Panc1 (cell line): ENCODE data around the gene PC. TPM values are rescaled to one million over a fixed set of nuclear protein-coding genes. Genes with fewer than 3 reads are reported as not detected.

ENCODE experiments used
- ATAC-seq: fragments of 200-7000 bp; cut with Tn5 transposase; 2 replicates; pipeline ENCODE4 v1.9.1; 2020; ENCODE audit warnings: mild to moderate bottlenecking, moderate library complexity
- BruUV-seq: library from RNA; stranded (reverse); fragments of 400-500 nt; replicated peaks from 2 replicates; lab custom pipeline; 2021; lab: Mats Ljungman, UMichigan
- CTCF ChIA-PET: fragments of 300-600 bp; sonication (Branson Sonifier 250); formaldehyde crosslinking; loops from one replicate; lab custom pipeline; 2022; ENCODE audit warnings: antibody characterized with exemption; lab: Charles Lee
- POLR2A ChIA-PET: fragments of 300-600 bp; sonication (Branson Sonifier 250); formaldehyde crosslinking; loops from one replicate; lab custom pipeline; 2022; ENCODE audit warnings: antibody characterized with exemption; lab: Charles Lee
- DNase-seq: peaks from one replicate; pipeline ENCODE4 v3.0.0-alpha.2; 2010; ENCODE audit warnings: low read depth, low spot score
- H3K27ac ChIP-seq: 2 replicates; pipeline ENCODE4 v1.5.1; 2011; ENCODE audit warnings: mild to moderate bottlenecking, low read length, inconsistent platforms
- H3K27me3 ChIP-seq: fragments of 200-500 bp; sonication (Bioruptor generic); 2 replicates; pipeline ENCODE4 v1.6.0; 2014; ENCODE audit warnings: low read length, inconsistent platforms; ENCODE audit not compliant: control insufficient read depth, insufficient read depth
- H3K36me3 ChIP-seq: fragments of 200-500 bp; sonication (Bioruptor generic); 2 replicates; pipeline ENCODE4 v1.5.1; 2014; ENCODE audit warnings: inconsistent platforms, mild to moderate bottlenecking, low read length, moderate library complexity; ENCODE audit not compliant: control insufficient read depth, insufficient read depth
- H3K4me1 ChIP-seq: 2 replicates; pipeline ENCODE4 v1.5.1; 2011; ENCODE audit warnings: inconsistent platforms, mild to moderate bottlenecking, low read length, moderate library complexity; ENCODE audit not compliant: control insufficient read depth, insufficient read depth
- H3K4me3 ChIP-seq, 2 experiments: 2 replicates each; pipeline ENCODE4 v1.5.1; 2011 to 2012; ENCODE audit warnings: low read depth in 2 of 2, low read length in 2 of 2, mild to moderate bottlenecking in 2 of 2, inconsistent platforms in 1 of 2, moderate library complexity in 1 of 2
- H3K9me3 ChIP-seq: fragments of 200-500 bp; sonication (Bioruptor generic); 2 replicates; pipeline ENCODE4 v1.5.1; 2014; ENCODE audit warnings: low read depth, mild to moderate bottlenecking, inconsistent platforms, low read length, moderate library complexity; ENCODE audit not compliant: control insufficient read depth, insufficient read depth
- POLR2AphosphoS5 ChIP-seq: IDR thresholded peaks from 2 replicates; pipeline ENCODE4 v1.6.1; 2012; ENCODE audit warnings: mild to moderate bottlenecking, low read depth, low read length, moderate library complexity
- SIN3A ChIP-seq: IDR thresholded peaks from 2 replicates; pipeline ENCODE4 v1.6.1; 2012; ENCODE audit warnings: low read depth, mild to moderate bottlenecking, low read length, moderate library complexity, borderline replicate concordance; ENCODE audit not compliant: insufficient read depth
- TCF7L2 ChIP-seq: IDR thresholded peaks from 2 replicates; pipeline ENCODE4 v1.6.1; 2011; ENCODE audit warnings: mild to moderate bottlenecking, low read depth, low read length, inconsistent platforms
- in situ Hi-C: cut with HindIII; loops from 2 replicates; pipeline ENCODE4 v1.10.0; 2016; ENCODE audit warnings: low sequenced_read_pairs, low pct_unique_long_range_greater_than_20kb
- intact Hi-C: fragments of 100-400 bp; cut with micrococcal nuclease; formaldehyde crosslinking; loops from one replicate; pipeline ENCODE4 v1.10.0; 2022; ENCODE audit not compliant: unreplicated experiment
- total RNA-seq: library from RNA; stranded (reverse); gene quantifications from one replicate; pipeline ENCODE4 v1.2.1, GENCODE V29; 2021; ENCODE audit not compliant: unreplicated experiment
- TF ChIP-seq, protein P1 (sequence below): fragments of 450-650 bp; IDR thresholded peaks from 2 replicates; pipeline ENCODE4 v1.5.1; 2017; ENCODE audit warnings: mild to moderate bottlenecking
- TF ChIP-seq, protein P2 (sequence below), 2 experiments: IDR thresholded peaks; 2 replicates each; pipeline ENCODE4 v1.6.1; 2011 to 2012; ENCODE audit warnings: low read depth in 2 of 2, control low read depth in 1 of 2, low read length in 1 of 2, mild to moderate bottlenecking in 1 of 2, moderate library complexity in 1 of 2; ENCODE audit not compliant: insufficient read depth in 1 of 2

PC gene
- total RNA-seq, 1 experiment from 2014 or later = 12.8 TPM

DNA sequence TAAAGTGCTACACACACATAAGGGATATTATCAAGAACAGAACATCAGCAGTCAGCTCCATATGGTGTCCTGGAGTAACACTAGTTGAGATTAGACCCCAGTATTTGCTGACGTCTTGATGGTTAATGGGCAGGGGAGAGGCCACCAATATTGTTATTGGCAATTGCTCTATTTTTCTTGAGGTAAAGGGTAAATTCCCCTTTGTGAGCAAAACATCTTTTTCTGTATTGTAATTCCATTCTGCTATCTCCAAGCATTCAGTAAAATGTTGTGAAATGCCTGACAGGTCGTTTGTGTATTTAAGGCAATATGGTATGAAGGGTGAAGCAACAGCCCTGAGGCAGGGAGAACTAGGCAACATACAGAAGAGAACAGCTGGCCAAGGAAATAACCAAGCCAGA lies 21.9 kb downstream of the PC start:
- DNase-seq (no peak), ATAC-seq (no peak)
- Histone ChIP-seq H3K9me3 (no peaks in the 10 kb centered on the region), H3K4me1 (no peaks in the 10 kb centered on the region), H3K36me3 (no peaks in the 10 kb centered on the region), H3K27ac (no peak overlapping the region), H3K4me3 (no peak overlapping the region), H3K27me3 (no peaks in the 10 kb centered on the region)
- ChIA-PET CTCF (no interaction called here), POLR2A (interaction anchor here (0.7 kb wide), 1 partner anchor 258 kb away, joined by 6 read pairs; no protein-coding TSS in a partner anchor)
- no TSS peak for BruUV-seq
- intact Hi-C loops = no loop called here
- TF ChIP-seq TCF7L2 = no peak
- TF ChIP-seq POLR2AphosphoS5 = no peak
- TF ChIP-seq, protein P1, sequence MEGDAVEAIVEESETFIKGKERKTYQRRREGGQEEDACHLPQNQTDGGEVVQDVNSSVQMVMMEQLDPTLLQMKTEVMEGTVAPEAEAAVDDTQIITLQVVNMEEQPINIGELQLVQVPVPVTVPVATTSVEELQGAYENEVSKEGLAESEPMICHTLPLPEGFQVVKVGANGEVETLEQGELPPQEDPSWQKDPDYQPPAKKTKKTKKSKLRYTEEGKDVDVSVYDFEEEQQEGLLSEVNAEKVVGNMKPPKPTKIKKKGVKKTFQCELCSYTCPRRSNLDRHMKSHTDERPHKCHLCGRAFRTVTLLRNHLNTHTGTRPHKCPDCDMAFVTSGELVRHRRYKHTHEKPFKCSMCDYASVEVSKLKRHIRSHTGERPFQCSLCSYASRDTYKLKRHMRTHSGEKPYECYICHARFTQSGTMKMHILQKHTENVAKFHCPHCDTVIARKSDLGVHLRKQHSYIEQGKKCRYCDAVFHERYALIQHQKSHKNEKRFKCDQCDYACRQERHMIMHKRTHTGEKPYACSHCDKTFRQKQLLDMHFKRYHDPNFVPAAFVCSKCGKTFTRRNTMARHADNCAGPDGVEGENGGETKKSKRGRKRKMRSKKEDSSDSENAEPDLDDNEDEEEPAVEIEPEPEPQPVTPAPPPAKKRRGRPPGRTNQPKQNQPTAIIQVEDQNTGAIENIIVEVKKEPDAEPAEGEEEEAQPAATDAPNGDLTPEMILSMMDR = no peak
- no peak for TF ChIP-seq SIN3A
- TF ChIP-seq, protein P2, sequence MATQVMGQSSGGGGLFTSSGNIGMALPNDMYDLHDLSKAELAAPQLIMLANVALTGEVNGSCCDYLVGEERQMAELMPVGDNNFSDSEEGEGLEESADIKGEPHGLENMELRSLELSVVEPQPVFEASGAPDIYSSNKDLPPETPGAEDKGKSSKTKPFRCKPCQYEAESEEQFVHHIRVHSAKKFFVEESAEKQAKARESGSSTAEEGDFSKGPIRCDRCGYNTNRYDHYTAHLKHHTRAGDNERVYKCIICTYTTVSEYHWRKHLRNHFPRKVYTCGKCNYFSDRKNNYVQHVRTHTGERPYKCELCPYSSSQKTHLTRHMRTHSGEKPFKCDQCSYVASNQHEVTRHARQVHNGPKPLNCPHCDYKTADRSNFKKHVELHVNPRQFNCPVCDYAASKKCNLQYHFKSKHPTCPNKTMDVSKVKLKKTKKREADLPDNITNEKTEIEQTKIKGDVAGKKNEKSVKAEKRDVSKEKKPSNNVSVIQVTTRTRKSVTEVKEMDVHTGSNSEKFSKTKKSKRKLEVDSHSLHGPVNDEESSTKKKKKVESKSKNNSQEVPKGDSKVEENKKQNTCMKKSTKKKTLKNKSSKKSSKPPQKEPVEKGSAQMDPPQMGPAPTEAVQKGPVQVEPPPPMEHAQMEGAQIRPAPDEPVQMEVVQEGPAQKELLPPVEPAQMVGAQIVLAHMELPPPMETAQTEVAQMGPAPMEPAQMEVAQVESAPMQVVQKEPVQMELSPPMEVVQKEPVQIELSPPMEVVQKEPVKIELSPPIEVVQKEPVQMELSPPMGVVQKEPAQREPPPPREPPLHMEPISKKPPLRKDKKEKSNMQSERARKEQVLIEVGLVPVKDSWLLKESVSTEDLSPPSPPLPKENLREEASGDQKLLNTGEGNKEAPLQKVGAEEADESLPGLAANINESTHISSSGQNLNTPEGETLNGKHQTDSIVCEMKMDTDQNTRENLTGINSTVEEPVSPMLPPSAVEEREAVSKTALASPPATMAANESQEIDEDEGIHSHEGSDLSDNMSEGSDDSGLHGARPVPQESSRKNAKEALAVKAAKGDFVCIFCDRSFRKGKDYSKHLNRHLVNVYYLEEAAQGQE (IDR thresholded peaks at IDR 0.05; ENCODE audit: insufficient read depth in 1 of 2, low read depth in 2 of 2, low read length in 1 of 2) = no peak
- in situ Hi-C loops = no loop called here

DNA sequence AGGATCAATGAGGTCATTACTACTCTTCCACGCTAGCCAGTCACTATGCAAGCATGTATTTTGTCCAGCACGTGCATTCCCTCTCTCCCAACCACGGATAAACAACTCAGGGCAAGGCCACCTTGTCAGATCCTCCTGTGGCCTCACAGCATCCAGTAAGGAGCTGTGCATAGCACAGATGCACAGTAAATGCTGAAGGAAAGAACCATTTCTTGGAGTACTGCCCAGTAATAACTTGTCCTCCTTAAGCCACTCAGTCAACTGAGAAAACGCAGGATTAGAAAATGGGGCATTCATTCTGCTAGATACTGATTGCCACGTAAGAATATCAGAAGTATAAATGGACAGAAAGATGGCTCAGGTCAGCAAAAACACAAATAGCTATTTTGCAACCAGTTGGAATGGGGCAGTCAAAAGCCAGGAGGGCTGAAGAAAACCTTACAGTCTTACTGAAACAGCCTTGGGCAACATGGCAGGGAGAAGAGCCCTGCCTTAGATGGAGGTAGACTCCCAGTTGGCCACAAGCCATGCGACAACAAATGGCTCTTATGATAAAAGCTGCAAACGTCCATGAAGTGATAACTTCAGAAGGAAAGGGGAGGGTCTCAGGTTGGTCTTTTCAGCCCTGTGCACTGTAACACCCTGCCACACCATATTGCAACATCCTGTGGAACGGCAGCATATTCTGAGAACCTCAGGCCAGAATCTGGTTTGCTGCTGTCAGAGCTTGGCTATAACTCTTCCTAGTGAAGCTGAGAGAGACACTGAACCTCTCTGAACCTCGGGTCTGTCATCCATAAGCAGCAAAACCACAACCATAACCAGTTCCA lies 23.0 kb downstream of the PC start:
- H3K36me3 ChIP-seq = no peaks in the 10 kb centered on the region
- H3K4me1 ChIP-seq = no peaks in the 10 kb centered on the region
- no peaks in the 10 kb centered on the region for H3K27me3 ChIP-seq
- POLR2A ChIA-PET = no interaction called here
- no TSS peak for BruUV-seq
- CTCF ChIA-PET = no interaction called here
- no peaks in the 10 kb centered on the region for H3K9me3 ChIP-seq
- no peak overlapping the region for H3K4me3 ChIP-seq
- ATAC-seq = no peak
- TF ChIP-seq, protein P1 = no peak
- TF ChIP-seq TCF7L2 (no peak), POLR2AphosphoS5 (no peak), SIN3A (no peak)
- TF ChIP-seq, protein P2 (IDR thresholded peaks at IDR 0.05; ENCODE audit: insufficient read depth in 1 of 2, low read depth in 2 of 2, low read length in 1 of 2) = no peak
- intact Hi-C loops (no loop called here), in situ Hi-C loops (no loop called here)
- H3K27ac ChIP-seq = no peak overlapping the region
- no peak for DNase-seq
